Measurements from ENCODE around the gene RPL23.

GRCh38 chr17:38897671-38898290, 44.3 kb upstream of the RPL23 start:
- no peak for TF ChIP-seq POLR2A (IDR thresholded peaks at IDR 0.05)
- no peak for TF ChIP-seq CTCF (IDR thresholded peaks at IDR 0.05)
